ENCODE measurements around the gene COL25A1.

The COL25A1 gene

GRCh38 chr4:108926781-108927180, 375.7 kb downstream of the COL25A1 start:
- H3K4me3 ChIP-seq: no peak overlapping the region
- no peak for DNase-seq (ENCODE audit: low spot score)
- no peak overlapping the region for H3K27ac ChIP-seq
- no peak for TF ChIP-seq CTCF (IDR thresholded peaks at IDR 0.05)

- no peak for TF ChIP-seq CTCF (IDR thresholded peaks at IDR 0.05)
- DNase-seq (ENCODE audit: low spot score): no peak
- H3K27ac ChIP-seq: no peak overlapping the region
- H3K4me3 ChIP-seq: no peak overlapping the region
Observed at GRCh38 chr4:108926061-108926460, 376.4 kb downstream of the COL25A1 start.

- DNase-seq (ENCODE audit: low spot score): no peak
- no peak for TF ChIP-seq CTCF (IDR thresholded peaks at IDR 0.05)
- Histone ChIP-seq H3K27ac (no peak overlapping the region), H3K4me3 (no peak overlapping the region)
Observed at GRCh38 chr4:108922191-108922590, 380.3 kb downstream of the COL25A1 start.

GRCh38 chr4:108920395-108921087, 381.9 kb downstream of the COL25A1 start:
- no peak overlapping the region for H3K4me3 ChIP-seq
- no peak overlapping the region for H3K27ac ChIP-seq
- no peak for TF ChIP-seq CTCF (IDR thresholded peaks at IDR 0.05)
- DNase-seq (ENCODE audit: low spot score): no peak

GRCh38 chr4:108919226-108919893, 383.1 kb downstream of the COL25A1 start:
- TF ChIP-seq CTCF (IDR thresholded peaks at IDR 0.05): no peak
- no peak for DNase-seq (ENCODE audit: low spot score)
- no peak overlapping the region for H3K27ac ChIP-seq
- no peak overlapping the region for H3K4me3 ChIP-seq

- no peak for TF ChIP-seq CTCF (IDR thresholded peaks at IDR 0.05)
- H3K27ac ChIP-seq: no peak overlapping the region
- H3K4me3 ChIP-seq: no peak overlapping the region
- DNase-seq (ENCODE audit: low spot score): no peak
Observed at GRCh38 chr4:108917255-108917654, 385.2 kb downstream of the COL25A1 start.

GRCh38 chr4:108916638-108917037, 385.8 kb downstream of the COL25A1 start:
- H3K4me3 ChIP-seq: no peak overlapping the region
- no peak for DNase-seq (ENCODE audit: low spot score)
- no peak for TF ChIP-seq CTCF (IDR thresholded peaks at IDR 0.05)
- no peak overlapping the region for H3K27ac ChIP-seq

Measured in coronary artery (tissue), 2 donors.